Kidney epithelial cell (primary cell): ENCODE measurements around the gene HINT3. TPM values are rescaled to one million over a fixed set of nuclear protein-coding genes. Genes with fewer than 3 reads are reported as not detected.
"Not testable (repeated sequence)": the region's sequence is repeated elsewhere in the genome, so short reads cannot be mapped to it uniquely, and the experiment has no call there.

Source experiments
- DNase-seq: peaks from one replicate; pipeline ENCODE4 v3.0.0-alpha.2; 2010; ENCODE audit warnings: low read depth
- H3K27me3 ChIP-seq: 2 replicates; pipeline ENCODE4 v1.6.0; 2011; ENCODE audit warnings: low read length; ENCODE audit not compliant: control insufficient read depth, insufficient read depth
- H3K36me3 ChIP-seq: 2 replicates; pipeline ENCODE4 v1.5.1; 2011; ENCODE audit warnings: low read length; ENCODE audit not compliant: control insufficient read depth, insufficient read depth
- H3K4me3 ChIP-seq: 2 replicates; pipeline ENCODE4 v1.5.1; 2011; ENCODE audit warnings: low read depth, mild to moderate bottlenecking, control low read depth, low read length
- total RNA-seq: library from RNA; depleted of rRNA; stranded (reverse); fragments of >200 nt; gene quantifications from 2 replicates; pipeline ENCODE4 v1.2.3, GENCODE V29; 2015
- TF ChIP-seq, protein P1 (sequence below): IDR thresholded peaks from 2 replicates; pipeline ENCODE4 v1.5.1; 2011; ENCODE audit warnings: mild to moderate bottlenecking, moderate library complexity, low read length, control low read depth, inconsistent platforms; ENCODE audit not compliant: insufficient read depth, poor library complexity, severe bottlenecking

HINT3 gene
- total RNA-seq, 1 donor from 2014 or later: 30.5 TPM

DNA sequence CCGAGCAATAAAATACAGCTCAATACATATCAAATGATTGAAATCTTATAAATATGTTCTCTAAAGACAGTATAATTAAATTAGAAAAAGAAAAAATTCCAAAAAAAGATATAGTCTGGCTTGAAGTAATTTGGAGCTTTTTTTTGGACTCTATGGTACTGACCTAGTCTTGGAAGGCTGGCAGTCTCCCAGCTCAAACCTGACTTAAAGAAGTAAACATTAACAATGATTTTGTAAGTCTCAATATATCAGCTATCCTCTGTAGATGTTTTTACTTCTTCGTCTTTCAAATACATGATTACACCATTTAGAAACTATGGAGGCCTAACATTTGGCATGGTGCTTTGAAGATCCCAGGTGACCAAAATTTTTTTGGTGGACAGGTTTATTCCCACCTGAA is 14.2 kb downstream of the HINT3 start:
- Histone ChIP-seq H3K36me3 (no peaks in the 10 kb centered on the region), H3K27me3 (no peaks in the 10 kb centered on the region), H3K4me3 (no peak overlapping the region)
- TF ChIP-seq, protein P1, sequence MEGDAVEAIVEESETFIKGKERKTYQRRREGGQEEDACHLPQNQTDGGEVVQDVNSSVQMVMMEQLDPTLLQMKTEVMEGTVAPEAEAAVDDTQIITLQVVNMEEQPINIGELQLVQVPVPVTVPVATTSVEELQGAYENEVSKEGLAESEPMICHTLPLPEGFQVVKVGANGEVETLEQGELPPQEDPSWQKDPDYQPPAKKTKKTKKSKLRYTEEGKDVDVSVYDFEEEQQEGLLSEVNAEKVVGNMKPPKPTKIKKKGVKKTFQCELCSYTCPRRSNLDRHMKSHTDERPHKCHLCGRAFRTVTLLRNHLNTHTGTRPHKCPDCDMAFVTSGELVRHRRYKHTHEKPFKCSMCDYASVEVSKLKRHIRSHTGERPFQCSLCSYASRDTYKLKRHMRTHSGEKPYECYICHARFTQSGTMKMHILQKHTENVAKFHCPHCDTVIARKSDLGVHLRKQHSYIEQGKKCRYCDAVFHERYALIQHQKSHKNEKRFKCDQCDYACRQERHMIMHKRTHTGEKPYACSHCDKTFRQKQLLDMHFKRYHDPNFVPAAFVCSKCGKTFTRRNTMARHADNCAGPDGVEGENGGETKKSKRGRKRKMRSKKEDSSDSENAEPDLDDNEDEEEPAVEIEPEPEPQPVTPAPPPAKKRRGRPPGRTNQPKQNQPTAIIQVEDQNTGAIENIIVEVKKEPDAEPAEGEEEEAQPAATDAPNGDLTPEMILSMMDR: no peak
- no peak for DNase-seq

DNA sequence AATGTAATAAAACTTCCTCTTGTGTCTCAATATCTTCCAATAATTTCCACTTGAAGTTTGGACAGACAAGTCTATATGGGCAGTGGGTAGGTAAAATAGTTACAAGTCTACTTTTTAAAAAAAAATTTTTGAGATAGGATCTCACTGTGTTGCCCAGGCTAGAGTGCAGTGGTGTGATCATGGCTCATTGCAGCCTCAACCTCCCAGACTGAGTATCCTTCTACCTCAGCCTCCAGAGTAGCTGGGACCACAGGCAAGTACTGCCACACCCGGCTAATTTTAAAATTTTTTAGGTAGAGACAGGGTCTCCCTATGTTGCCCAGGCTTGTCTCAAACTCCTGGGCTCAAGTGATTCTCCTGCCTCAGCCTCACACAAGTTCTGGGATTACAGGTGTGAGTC is 15.9 kb downstream of the HINT3 start:
- not testable (repeated sequence) for H3K27me3 ChIP-seq, H3K36me3 ChIP-seq, H3K4me3 ChIP-seq, DNase-seq

DNA sequence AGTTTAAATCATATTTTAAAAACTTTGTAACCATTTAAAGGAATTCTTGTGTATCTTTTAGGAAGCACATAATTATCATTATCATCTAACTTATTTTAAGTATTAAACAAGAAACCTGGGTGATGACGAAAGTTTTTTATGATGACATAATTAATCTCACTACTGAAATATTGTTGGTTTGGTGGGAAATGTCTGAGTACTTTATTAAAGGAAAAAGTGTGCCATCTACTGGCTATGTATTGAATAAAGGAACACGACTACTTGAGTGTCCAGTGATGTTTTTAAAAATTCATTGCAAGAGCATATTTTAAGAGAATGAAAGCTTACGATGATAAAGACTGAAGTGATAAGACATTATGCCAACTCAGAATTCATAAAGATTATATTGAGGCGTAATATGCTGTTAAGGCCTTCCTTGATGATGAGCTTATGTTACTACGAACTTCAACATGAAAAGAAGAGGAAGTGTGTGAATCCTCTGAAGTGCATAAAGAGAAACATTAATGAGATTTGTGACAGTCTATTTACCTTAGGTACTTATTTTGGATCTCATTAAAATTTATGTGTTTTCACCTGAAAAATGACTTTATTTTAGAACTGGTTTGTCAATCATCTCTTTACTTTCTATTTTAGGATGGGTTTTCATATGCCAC is 17.8 kb downstream of the HINT3 start:
- TF ChIP-seq, protein P1: peak; percentile 25
- no peak for DNase-seq
- no peak overlapping the region for H3K4me3 ChIP-seq

DNA sequence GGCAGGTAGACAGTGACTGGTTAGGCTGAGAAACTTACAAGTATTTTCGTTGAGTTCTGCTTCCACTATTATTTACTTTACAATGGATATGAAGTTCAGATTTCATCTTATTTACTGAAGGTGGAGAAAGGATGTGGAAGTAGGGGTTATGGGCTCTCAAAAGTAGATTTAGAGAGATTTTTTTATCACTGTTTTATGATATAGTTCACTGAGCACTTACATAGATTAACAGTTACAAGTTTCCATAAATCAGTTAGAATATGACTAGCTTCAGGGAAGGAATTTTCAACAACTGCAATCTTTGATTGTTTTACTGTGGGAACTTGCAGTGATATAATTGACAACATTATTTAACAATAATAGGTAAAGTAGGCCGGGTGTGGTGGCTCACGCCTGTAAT is 22.5 kb downstream of the HINT3 start:
- Histone ChIP-seq H3K4me3 (no peak overlapping the region), H3K27me3 (no peaks in the 10 kb centered on the region), H3K36me3 (no peaks in the 10 kb centered on the region)
- DNase-seq: no peak
- TF ChIP-seq, protein P1: no peak

More for the DNA sequence above, 17.8 kb downstream of the HINT3 start:
- no peaks in the 10 kb centered on the region for H3K27me3 ChIP-seq
- no peaks in the 10 kb centered on the region for H3K36me3 ChIP-seq

DNA sequence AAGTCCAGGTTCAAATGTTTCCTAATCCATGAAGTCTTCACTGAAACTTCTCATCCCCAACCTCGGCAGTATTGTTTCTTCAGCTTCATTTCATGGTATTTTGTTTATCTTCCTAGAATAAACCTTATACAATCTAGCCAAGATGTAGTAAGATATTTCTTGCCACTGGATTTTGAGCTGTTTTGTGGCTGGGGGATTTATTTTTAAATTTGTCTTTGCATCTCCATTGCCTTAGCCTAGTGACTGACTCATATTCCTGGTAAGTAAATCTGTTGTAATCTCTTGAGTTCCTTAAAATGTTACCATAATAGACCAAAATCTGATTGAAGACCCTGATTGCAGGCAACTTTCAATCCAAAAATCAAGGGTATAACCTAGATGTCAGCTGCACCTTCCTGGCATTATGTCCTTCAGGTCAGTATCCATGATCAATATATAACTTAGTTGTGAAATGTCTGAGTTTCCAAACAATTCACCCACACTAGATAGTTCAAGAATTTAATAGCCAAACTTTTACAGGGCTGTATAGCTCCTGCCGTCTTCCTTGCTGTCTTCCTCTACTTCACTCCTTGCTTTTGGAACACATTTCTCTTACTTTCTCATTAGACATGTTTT is 25.1 kb downstream of the HINT3 start:
- H3K27me3 ChIP-seq: no peaks in the 10 kb centered on the region
- no peak overlapping the region for H3K4me3 ChIP-seq
- H3K36me3 ChIP-seq: no peaks in the 10 kb centered on the region
- TF ChIP-seq, protein P1: no peak
- no peak for DNase-seq

DNA sequence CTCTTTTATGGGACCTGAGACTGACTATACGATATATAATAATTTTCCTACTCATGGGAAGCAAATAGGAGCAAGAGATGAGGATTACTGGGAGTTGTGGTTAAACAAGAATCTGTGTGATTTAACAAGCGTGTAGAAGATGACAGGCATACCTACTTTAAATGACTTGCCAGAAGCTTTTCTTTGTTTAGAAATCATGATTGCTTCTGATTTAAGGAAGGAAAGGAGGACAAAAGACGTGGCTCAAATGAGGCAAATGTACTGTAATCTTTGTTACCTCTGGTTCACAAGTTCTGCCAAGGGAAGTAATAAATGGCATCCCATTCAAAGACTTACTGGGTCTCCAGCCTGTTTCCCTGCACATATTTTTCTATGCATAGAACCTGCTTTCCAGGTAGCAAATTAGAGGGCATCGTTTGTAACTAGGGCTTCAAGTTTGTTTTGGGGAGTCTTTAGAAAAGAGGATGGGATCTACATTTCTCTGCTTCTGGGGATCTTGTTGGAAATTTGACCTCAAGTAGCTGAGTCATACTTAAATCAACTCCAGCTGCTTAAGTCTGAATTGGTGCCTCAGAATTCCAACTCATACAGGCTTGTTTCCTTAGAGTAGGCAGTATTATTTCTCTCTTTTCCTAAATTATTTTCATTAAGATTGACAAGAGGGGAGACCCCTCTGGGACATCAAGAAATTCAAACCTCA is 26.8 kb downstream of the HINT3 start:
- no peak for DNase-seq
- no peaks in the 10 kb centered on the region for H3K36me3 ChIP-seq

More for the DNA sequence above, 26.8 kb downstream of the HINT3 start:
- Histone ChIP-seq H3K27me3 (no peaks in the 10 kb centered on the region), H3K4me3 (no peak overlapping the region)
- TF ChIP-seq, protein P1: no peak
